ENCODE results near the gene RNPEPL1. TPM values are rescaled to one million over a fixed set of nuclear protein-coding genes. Genes with fewer than 3 reads are reported as not detected.
A peak's percentile ranks its signal among the peaks of the same experiment; 100 is the strongest.

The RNPEPL1 gene, protein sequence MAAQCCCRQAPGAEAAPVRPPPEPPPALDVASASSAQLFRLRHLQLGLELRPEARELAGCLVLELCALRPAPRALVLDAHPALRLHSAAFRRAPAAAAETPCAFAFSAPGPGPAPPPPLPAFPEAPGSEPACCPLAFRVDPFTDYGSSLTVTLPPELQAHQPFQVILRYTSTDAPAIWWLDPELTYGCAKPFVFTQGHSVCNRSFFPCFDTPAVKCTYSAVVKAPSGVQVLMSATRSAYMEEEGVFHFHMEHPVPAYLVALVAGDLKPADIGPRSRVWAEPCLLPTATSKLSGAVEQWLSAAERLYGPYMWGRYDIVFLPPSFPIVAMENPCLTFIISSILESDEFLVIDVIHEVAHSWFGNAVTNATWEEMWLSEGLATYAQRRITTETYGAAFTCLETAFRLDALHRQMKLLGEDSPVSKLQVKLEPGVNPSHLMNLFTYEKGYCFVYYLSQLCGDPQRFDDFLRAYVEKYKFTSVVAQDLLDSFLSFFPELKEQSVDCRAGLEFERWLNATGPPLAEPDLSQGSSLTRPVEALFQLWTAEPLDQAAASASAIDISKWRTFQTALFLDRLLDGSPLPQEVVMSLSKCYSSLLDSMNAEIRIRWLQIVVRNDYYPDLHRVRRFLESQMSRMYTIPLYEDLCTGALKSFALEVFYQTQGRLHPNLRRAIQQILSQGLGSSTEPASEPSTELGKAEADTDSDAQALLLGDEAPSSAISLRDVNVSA
- 69.9 TPM for total RNA-seq
- long read RNA-seq, full-length matches to known transcripts: 7 of 45 reads
- long read RNA-seq, partial matches to known transcripts: 22 of 45 reads
- long read RNA-seq, other reads (novel, unspliced or antisense): 16 of 45 reads

DNA sequence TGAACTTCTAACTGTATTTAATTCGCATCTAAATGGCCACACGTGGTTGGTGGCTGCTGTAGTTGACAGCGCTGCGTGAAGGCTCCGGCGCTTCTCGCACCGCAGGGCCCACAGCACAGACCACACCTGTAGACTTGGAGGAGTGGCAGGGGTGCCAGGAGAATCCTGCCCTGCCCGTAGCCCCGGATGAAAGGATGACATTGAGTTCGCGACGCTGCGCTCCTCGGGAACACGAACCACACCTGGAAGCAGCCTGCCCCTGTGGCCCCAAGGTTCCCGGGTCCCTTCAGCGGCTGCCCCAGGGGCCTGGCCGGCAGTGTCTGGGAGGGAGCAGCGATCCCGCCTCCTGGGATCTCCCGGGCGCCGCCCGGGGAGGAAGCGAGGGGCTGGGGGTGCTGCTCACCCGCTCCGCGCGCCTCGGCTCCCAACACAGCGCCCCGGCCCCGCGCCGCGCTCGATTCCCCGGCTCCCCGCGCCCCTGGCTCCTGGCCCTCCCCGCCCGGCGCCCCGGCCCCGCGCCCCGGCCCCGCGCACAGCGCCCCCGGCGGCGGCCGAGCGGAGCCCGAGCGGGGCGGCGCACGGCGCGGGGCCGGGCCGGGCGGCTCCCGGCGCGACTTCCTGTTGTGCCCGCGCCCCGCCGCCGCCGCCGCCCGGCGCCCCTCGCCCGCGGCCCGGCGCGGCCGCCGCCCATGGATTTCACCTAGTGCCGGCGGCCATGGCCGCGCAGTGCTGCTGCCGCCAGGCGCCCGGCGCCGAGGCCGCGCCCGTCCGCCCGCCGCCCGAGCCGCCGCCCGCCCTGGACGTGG lies at the start of gene RNPEPL1:
TSS of gene RNPEPL1 (plus strand) at position 613 of the 806 bp plus-strand sequence. CDS start at position 716, 103 bp downstream.
- DNase-seq (ENCODE audit: low spot score): peak; percentile 90

DNA sequence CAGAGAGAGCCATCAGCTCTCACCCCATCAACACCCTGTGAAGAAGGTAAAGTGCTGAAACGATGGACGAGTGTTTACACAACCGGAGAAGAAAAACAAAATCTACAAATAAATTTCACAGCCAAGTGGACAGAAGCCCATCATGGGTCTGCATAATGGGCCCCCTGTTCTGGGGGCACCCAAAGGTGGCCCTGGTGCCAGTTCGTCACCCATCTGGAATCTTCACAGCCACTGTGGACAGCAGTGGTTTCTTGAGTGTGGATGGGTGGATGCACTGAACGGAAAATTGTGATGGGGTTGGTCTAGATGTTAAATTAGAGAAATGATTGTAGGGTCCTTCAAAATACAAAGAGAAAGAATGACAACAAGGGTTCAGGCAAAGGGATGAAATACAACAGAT lies 49.3 kb upstream of the RNPEPL1 start:
- DNase-seq (ENCODE audit: low spot score): peak; percentile 47

DNA sequence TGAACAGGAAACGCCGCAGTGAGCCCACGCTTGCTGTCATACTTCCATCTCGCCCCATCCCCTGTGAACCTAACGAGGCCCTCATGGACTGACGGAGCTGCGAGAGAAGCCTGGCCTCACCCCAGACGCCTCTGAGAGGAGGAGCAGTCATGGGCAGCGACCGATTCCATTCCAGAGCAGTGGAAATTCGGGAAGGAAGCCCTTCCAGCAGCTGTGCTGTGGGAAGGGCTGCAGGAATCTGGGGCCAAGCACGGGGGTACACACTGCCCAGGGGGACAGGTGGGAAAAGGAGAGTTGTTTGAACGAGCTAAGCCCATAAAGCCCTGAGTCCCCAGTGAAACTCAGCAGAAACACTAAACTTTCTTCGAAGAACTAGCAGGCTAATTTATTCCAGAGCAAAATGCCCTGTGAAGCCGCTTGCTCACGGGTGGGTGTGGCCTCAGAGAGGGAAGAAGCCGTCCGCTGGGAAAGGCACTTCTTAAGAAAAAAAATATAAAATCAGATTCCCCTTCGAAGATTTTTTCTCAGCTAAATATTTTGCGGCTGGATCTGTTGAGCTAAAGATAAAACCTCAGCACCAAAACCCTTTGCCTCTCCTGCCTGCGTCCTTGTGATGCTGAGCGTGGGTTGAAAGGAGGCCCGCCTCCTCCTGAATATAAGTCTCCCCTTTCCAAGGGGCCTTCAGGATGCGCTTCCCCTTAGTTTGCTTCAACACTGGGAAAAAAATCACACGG lies 48.7 kb upstream of the RNPEPL1 start:
- no peak for DNase-seq (ENCODE audit: low spot score)

DNA sequence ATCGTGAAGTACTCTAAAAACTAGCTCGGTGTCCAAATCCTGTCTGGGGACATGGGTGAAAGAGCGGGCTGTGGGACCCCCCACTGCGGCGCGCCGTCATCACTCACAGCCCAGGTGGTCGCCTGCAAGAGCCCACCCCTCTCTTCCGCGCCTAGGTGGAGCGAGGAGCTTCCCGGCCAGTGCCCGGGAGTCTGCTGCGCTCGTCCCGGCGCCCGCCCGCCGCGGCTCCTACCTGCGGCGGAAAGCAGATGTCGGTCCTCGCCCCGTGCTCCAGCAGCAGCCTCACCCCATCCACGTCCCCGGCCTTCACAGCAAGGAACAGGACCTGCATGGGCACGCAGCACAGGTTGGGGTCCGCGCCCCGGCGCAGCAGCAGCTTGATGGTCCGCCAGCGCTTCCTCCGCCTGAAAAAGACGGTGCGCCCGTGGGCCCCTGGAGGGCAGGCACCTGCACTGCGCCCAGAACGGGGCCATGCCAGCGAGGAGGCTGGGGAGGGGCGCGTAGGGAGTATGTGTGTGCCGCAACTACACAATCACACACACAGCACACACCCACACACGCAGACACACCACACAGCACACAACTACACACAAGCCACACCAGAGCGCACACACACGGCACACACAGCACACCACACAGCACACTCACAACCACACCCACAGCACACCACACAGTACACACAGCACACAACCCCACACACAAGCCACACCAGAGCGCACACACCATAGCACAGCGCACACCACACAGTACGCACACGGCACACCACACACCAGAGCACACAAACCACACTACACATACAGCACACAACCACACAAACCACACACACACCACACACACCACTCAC lies 47.9 kb upstream of the RNPEPL1 start:
- DNase-seq (ENCODE audit: low spot score): peak; percentile 71

DNA sequence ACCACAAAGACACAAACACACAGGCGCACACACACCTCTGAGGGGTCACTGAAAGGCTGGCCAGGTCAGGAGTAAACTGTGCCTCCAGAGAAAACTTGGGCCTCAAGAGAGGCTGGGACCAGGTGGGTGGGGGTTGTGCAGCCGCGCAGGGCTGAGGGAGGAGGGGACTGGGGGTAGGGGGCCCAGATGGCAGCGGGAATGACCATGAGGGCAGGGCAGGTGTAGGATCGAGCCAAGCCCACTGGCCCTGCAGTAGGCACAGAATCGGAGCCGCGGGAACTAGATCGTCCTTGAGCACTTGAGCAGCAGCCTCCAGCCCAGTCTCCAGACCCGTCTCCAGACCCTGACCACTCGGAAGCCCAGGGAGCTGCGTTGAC lies 47.3 kb upstream of the RNPEPL1 start:
- DNase-seq (ENCODE audit: low spot score): peak; percentile 33

DNA sequence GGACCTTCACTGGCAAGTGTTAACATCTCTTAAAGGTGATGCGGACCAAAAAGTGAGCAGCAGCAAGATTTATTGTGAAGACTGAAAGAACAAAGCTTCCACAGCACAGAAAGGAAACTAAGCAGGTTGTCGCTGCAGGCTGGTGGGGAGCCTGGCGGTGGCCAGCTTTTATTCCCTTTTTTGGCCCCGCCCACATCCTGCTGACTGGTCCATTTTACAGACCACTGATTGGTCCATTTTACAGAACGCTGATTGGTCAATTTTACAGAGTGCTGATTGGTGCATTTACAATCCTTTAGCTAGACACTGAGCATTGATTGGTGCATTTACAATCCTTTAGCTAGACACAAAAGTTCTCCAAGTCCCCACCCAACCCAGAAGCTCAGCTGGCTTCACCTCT lies 46.4 kb upstream of the RNPEPL1 start:
- peak; percentile 12 for DNase-seq (ENCODE audit: low spot score)

DNA sequence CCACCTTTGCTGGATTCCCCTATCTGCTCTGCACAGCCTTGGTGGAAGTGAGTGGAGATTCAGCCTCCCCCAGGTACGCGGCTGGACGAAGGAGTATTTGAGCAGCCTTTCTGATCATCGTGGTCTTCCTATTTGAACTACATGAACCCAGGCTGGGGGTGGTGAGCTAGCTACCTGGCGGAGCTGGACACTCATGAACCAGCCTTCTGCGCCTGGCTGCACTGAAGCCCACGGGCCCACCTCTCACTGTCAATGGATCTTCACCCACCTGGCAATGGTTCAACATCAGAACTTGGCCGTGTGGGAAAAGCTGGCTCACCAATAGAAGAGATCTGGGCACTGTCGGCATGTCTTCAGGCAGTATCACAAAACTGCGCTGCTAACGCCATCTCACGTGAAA lies 45.9 kb upstream of the RNPEPL1 start:
- DNase-seq (ENCODE audit: low spot score): peak; percentile 57

DNA sequence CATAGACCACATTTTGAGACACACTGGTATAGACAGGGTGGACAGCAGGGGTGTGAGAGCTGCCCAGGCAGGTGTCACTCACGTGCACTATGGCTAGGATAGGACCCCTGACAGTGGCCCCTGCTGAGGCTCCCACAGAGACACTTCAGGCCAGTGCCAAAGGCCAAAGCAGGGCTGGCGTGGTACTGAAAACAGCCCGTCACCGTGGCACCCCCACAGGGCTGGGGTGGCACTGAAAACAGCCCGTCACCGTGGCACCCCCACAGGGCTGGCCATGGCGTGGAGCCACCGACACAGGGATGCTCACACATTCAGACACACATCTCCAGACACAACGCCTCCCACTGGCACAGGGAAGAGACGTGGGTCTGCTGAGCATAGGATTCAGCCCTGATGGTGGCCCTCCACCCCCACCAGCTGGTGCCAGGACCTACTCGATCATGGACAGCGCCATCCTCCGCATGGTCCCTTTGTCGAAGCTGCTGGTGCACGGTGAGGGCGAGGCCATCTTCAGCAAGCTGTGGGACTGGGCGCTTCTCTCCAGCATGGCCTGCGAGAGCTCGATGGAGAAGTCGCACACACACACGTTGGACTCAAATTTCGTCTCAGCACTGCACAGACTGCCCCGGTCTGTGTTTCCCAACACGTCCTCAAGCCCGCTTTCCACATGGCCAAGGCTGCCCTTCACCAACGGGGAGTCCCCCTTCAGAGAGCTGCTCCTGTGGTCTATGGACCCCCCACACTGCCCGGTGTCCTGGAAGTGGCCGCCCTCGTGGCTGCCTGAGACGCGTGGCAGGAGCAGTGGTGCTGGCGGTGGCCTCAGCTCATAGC lies 44.6 kb upstream of the RNPEPL1 start:
- peak; percentile 83 for DNase-seq (ENCODE audit: low spot score)

DNA sequence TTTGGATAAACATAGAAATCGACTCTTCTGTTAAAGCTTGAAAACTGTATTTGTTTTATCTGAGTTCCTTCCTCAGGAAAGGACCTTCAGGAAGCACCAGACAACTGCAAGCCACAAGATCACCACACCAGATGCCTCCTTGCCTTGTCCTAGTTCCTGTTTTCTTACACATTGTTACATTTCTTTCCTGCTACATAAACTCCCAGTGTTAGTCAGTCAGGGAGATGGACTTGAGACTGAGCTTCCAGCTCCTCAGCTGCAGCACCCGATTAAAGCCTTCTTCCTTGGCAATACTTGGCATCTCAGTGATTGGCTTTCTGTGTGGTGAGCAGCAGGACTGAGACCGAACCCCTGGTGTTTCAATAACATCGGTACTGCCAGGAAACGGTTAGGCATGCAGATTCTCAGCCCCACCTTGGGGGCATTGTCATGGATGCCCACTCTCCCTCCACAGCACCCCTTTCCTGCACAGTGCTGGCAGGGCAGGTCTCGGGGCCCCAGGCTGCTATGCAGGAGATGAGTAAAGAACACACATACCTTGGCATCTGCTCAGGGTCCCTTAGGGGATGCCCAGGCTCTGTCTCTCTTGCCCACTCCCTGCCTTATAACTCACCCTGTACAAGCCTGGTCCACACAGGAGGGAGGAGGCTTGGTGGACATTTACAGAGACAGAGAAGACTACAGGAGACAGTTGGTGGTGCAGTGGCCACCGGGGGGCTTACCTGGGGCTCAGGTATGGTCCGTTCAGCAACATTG lies 43.1 kb upstream of the RNPEPL1 start:
- peak; percentile 62 for DNase-seq (ENCODE audit: low spot score)

DNA sequence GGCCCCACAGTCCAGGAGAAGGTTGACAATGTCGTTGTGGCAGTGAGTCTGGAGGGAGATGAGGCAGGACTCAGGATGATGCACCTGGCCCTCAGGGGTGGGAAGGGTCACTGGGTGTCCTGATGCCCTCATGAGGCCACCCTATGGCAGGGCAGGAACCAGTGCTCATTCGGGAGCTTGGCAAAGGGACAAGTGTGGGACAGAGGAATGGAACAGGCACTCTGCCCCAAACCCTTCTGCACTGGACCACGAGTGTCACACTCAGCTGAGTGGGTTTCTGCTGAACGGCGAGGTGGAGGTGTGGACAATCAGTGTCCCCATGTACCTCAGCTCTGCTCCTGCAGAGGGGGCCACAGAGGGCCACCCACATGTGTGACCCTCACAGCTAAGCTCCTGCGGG lies 42.5 kb upstream of the RNPEPL1 start:
- peak; percentile 74 for DNase-seq (ENCODE audit: low spot score)

DNA sequence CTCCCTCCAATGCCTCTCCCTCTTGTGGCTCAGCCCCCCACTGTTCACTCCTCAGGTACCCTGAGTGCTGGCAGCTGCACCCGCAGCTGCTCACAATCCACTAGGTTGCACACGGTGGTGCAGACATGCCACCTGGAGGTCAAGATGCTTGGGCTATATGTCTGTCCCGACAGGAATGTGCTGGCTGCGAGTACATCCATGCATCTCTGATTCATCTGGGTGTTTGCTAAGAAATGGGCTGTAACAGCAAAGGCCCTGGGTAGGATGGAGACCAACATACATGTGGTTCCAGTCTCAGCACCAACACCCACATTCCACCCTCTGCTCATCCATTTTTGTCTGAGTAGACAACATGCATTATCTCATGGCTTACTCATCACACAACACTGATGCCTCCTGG lies 41.8 kb upstream of the RNPEPL1 start:
- DNase-seq (ENCODE audit: low spot score): no peak

DNA sequence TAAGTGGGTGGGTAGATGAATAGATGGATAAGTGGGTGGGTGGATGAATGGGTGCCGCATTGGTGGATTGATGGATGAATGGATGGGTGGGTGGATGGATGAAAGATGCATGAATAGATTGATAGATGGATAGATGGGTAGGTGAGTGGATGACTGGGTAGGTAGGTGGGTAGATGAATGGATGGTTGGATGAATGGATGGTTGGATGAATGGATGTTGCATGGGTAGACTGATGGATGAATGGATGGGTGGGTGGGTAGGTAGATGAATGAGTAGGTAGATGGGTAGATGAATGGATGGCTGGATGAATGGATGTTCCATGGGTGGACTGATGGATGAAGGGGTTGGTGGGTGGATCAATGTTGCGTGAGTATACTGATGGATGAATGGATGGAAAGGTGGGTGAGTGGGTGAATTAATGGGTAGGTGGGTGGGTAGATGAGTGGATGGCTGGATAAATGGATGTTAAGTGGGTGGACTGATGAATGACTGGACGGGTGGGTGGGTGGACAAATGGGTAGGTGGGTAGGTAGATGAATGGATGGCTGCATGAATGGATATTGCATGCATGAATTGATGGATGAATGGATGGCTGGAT lies 41.0 kb upstream of the RNPEPL1 start:
- DNase-seq (ENCODE audit: low spot score): no peak

DNA sequence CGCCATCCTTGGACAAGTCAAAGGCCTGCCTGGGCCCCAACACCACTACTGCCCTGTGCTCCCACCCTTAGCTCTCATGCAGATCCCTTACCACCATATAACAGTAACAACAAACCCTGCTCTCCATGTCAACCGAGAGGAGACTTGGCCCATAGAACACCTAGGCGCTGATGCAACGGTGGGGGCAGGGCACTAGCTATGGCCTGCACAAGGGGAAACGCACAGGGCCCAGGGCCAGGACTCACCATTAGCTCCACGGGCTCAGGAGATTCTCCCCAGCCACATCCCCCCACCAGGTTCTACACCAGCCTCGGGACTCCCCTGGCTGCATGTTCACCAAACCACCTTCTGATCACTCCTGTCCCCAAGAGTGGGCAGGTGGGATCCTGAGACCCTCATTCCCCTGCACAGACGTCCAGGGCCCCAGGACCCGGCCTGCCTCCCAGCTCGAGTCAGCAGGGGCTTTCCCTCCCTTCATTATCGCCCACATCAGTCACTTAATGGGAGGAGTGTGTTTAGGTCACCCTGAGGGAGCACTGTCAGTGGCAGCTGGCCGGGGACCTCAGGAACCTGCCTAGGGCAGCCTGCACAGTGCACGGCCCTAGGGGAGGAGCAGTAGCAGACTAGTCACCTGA lies 39.8 kb upstream of the RNPEPL1 start:
- DNase-seq (ENCODE audit: low spot score): peak; percentile 75

DNA sequence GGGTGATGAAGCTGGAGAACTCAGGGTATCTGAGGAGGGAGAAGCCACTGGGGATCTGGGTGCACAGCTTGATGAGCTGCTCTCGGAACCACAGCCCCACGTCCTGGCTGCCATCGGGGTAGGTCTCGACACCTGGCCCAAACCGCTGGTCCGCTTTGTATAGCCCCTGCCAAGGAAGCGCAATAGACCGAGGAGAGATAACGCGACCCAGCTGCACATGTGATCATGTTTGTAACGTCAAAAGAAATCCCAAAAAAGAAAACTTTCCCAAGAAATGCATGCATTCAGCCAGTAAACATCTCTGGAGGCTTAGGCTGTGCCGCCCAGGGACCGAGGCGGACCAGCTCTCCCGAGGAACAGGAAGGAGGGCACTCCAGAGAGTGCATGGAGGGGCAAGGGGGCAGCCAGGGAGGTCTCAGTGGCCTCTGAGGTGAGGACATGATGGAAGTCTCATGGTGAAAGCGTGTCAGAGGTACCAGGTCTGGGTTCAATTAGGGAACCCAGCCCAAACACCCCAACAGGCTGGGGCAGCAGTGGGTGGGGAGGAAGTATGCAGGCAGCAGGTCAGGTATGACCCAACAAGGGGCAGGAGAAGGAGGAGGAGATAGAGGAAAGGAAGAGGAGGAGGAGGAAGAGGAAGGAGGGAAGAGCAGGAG lies 38.8 kb upstream of the RNPEPL1 start:
- DNase-seq (ENCODE audit: low spot score): peak; percentile 74

DNA sequence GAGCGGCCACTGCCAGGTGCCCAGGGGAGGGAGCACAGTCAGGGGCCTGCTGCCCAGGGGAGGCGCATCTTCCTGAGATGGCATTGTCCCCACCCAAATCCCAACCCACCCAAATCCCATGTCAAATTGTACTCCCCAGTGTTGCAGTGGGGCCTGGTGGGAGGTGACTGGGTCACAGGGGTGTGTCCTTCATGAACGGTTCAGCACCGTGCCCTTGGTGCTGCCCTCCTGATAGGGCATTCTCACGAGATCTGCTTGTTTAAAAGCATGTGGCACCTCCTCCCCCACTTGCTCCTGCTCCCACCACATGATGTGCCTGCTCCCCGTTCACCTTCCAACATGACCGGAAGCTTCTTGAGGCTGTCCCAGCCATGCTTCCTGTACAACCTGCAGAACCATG lies 38.1 kb upstream of the RNPEPL1 start:
- no peak for DNase-seq (ENCODE audit: low spot score)

DNA sequence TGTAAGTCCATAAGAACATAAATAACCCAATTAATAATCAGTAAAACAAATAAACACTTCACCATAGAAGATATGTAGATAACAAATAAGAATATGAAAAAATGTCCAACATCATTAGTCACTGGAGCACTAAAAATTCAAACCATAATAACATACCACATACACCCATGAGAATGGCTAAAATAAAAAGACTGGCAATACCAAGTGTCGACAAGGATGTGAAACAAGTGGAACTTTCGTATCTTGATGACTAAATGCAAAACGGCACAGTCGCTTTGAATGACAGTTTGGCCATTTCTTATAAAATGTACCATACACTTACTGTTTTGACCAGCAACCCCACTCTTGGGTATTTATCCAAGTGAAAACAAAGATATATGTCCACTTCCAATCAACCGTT lies 37.2 kb upstream of the RNPEPL1 start:
- no peak for DNase-seq (ENCODE audit: low spot score)
